IMR-90 (cell line): ENCODE data around the gene DLGAP4. TPM values are rescaled to one million over a fixed set of nuclear protein-coding genes. Genes with fewer than 3 reads are reported as not detected.

ENCODE experiments used
- ATAC-seq: fragments of 200-7000 bp; cut with Tn5 transposase; 2 replicates; pipeline ENCODE4 v1.9.1; 2020; ENCODE audit warnings: low read depth, mild to moderate bottlenecking, moderate library complexity
- BruUV-seq: library from RNA; stranded (reverse); fragments of 400-500 nt; replicated peaks from 2 replicates; lab custom pipeline; 2021; lab: Mats Ljungman, UMichigan
- CTCF ChIA-PET: fragments of 300-600 bp; formaldehyde crosslinking; extraction: SDS; loops from one replicate; lab custom pipeline; 2021; ENCODE audit warnings: antibody characterized with exemption; lab: Yijun Ruan, JAX
- POLR2A ChIA-PET: fragments of 300-600 bp; sonication (Branson Sonifier 250); formaldehyde crosslinking; loops from one replicate; lab custom pipeline; 2022; ENCODE audit warnings: antibody characterized with exemption; ENCODE audit not compliant: unreplicated experiment; lab: Charles Lee
- DNase-seq: peaks from one replicate; pipeline ENCODE4 v3.0.0; 2013
- H2AFZ ChIP-seq: replicated peaks from 2 replicates; pipeline ENCODE3; 2013; ENCODE audit warnings: low read length, mild to moderate bottlenecking; ENCODE audit not compliant: poor library complexity
- H2AK5ac ChIP-seq: 2 replicates; pipeline ENCODE4 v1.6.1; 2013; ENCODE audit warnings: low read depth, low read length, inconsistent platforms
- H2AK9ac ChIP-seq: replicated peaks from 2 replicates; pipeline ENCODE3; 2013; ENCODE audit warnings: mild to moderate bottlenecking, low read depth, low read length, moderate library complexity; ENCODE audit not compliant: poor library complexity
- H2BK120ac ChIP-seq: 2 replicates; pipeline ENCODE4 v1.6.1; 2013; ENCODE audit warnings: low read depth, low read length, inconsistent platforms
- H2BK15ac ChIP-seq: 3 replicates; pipeline ENCODE4 v1.6.1; 2013; ENCODE audit warnings: low read depth, low read length, inconsistent platforms
- H2BK20ac ChIP-seq: 2 replicates; pipeline ENCODE4 v1.6.1; 2013; ENCODE audit warnings: low read depth, mild to moderate bottlenecking, inconsistent platforms, low read length, moderate library complexity
- H2BK5ac ChIP-seq: 2 replicates; pipeline ENCODE4 v1.6.1; 2013; ENCODE audit warnings: mild to moderate bottlenecking, low read depth, low read length, inconsistent platforms; ENCODE audit not compliant: poor library complexity, severe bottlenecking
- H3K14ac ChIP-seq: replicated peaks from 2 replicates; pipeline ENCODE4 v1.6.1; 2013; ENCODE audit warnings: low read depth, low read length, inconsistent platforms
- H3K18ac ChIP-seq: 2 replicates; pipeline ENCODE4 v1.6.1; 2013; ENCODE audit warnings: low read depth, low read length, control low read depth
- H3K23ac ChIP-seq: 2 replicates; pipeline ENCODE4 v1.6.1; 2013; ENCODE audit warnings: low read depth, low read length, inconsistent platforms
- H3K27ac ChIP-seq: 2 replicates; pipeline ENCODE4 v1.5.1; 2013; ENCODE audit warnings: mild to moderate bottlenecking, control low read depth, low read length; ENCODE audit not compliant: insufficient read depth
- H3K27me3 ChIP-seq: 2 replicates; pipeline ENCODE4 v1.6.1; 2013; ENCODE audit warnings: low read length; ENCODE audit not compliant: control insufficient read depth, insufficient read depth
- H3K36me3 ChIP-seq: 2 replicates; pipeline ENCODE4 v1.6.1; 2013; ENCODE audit warnings: low read length, mixed read lengths; ENCODE audit not compliant: control insufficient read depth, insufficient read depth
- H3K4ac ChIP-seq: 2 replicates; pipeline ENCODE4 v1.6.1; 2013; ENCODE audit warnings: low read depth, low read length, inconsistent platforms
- H3K4me1 ChIP-seq: 2 replicates; pipeline ENCODE4 v1.6.1; 2013; ENCODE audit warnings: low read length, mixed read lengths; ENCODE audit not compliant: control insufficient read depth, insufficient read depth
- H3K4me2 ChIP-seq: 2 replicates; pipeline ENCODE4 v1.6.1; 2013; ENCODE audit warnings: low read depth, mild to moderate bottlenecking, control low read depth, low read length, moderate library complexity
- H3K4me3 ChIP-seq: 2 replicates; pipeline ENCODE4 v1.5.1; 2013; ENCODE audit warnings: low read depth, mild to moderate bottlenecking, control low read depth, low read length, moderate library complexity; ENCODE audit not compliant: insufficient read depth
- H3K56ac ChIP-seq: 2 replicates; pipeline ENCODE4 v1.6.1; 2013; ENCODE audit warnings: low read length, inconsistent platforms; ENCODE audit not compliant: insufficient read depth; ENCODE audit errors: extremely low read depth
- H3K79me1 ChIP-seq, 2 experiments: 2 replicates each; pipeline ENCODE4 v1.6.1; 2013; ENCODE audit warnings: low read length in 2 of 2, inconsistent platforms in 1 of 2, low read depth in 1 of 2
- H3K9ac ChIP-seq: 2 replicates; pipeline ENCODE4 v1.6.1; 2013; ENCODE audit warnings: low read depth, low read length, control low read depth
- H3K9me1 ChIP-seq: 2 replicates; pipeline ENCODE4 v1.6.1; 2013; ENCODE audit warnings: low read length, inconsistent platforms; ENCODE audit not compliant: insufficient read depth
- H3K9me3 ChIP-seq: 2 replicates; pipeline ENCODE4 v1.6.1; 2013; ENCODE audit warnings: low read length; ENCODE audit not compliant: control insufficient read depth, insufficient read depth
- H4K20me1 ChIP-seq: 2 replicates; pipeline ENCODE4 v1.6.1; 2013; ENCODE audit warnings: low read length, inconsistent platforms; ENCODE audit not compliant: insufficient read depth
- H4K5ac ChIP-seq: 2 replicates; pipeline ENCODE4 v1.6.1; 2013; ENCODE audit warnings: mild to moderate bottlenecking, low read depth, low read length, control low read depth
- H4K8ac ChIP-seq, 2 experiments: 2 replicates each; pipeline ENCODE4 v1.6.1; 2013; ENCODE audit warnings: low read depth in 2 of 2, low read length in 2 of 2, control low read depth in 1 of 2, inconsistent platforms in 1 of 2
- H4K91ac ChIP-seq: 2 replicates; pipeline ENCODE4 v1.6.1; 2013; ENCODE audit warnings: low read depth, low read length, inconsistent platforms; ENCODE audit not compliant: insufficient read depth
- BHLHE40 ChIP-seq: fragments of 150-350 bp; IDR thresholded peaks from 2 replicates; pipeline ENCODE4 v1.6.1; 2016; ENCODE audit warnings: mild to moderate bottlenecking, low read depth, low read length
- CEBPB ChIP-seq: IDR thresholded peaks from 2 replicates; pipeline ENCODE4 v1.6.1; 2012; ENCODE audit warnings: low read depth, low read length, improper control_type of control experiment
- FOS ChIP-seq: fragments of 150-350 bp; IDR thresholded peaks from 2 replicates; pipeline ENCODE4 v1.6.1; 2016; ENCODE audit warnings: low read depth, low read length
- MAFK ChIP-seq: IDR thresholded peaks from 2 replicates; pipeline ENCODE4 v1.6.1; 2012; ENCODE audit warnings: low read depth, low read length, improper control_type of control experiment
- MAZ ChIP-seq: IDR thresholded peaks from 2 replicates; pipeline ENCODE4 v1.6.1; 2012; ENCODE audit warnings: low read depth, mild to moderate bottlenecking, low read length, improper control_type of control experiment, moderate library complexity, borderline replicate concordance
- MXI1 ChIP-seq: IDR thresholded peaks from 2 replicates; pipeline ENCODE4 v1.6.1; 2012; ENCODE audit warnings: low read depth, mild to moderate bottlenecking, low read length, moderate library complexity, borderline replicate concordance
- NFE2L2 ChIP-seq: fragments of 150-350 bp; IDR thresholded peaks from 2 replicates; pipeline ENCODE4 v1.6.1; 2016; ENCODE audit warnings: low read depth, mild to moderate bottlenecking, low read length
- POLR2A ChIP-seq: IDR thresholded peaks from 2 replicates; pipeline ENCODE4 v1.6.1; 2012; ENCODE audit warnings: mild to moderate bottlenecking, low read depth, low read length
- RCOR1 ChIP-seq: IDR thresholded peaks from 2 replicates; pipeline ENCODE4 v1.6.1; 2012; ENCODE audit warnings: mild to moderate bottlenecking, low read length, improper control_type of control experiment; ENCODE audit not compliant: insufficient replicate concordance
- RFX5 ChIP-seq: IDR thresholded peaks from 2 replicates; pipeline ENCODE4 v1.8.0; 2012; ENCODE audit warnings: low read depth, mild to moderate bottlenecking, low read length, moderate library complexity
- SMC3 ChIP-seq: fragments of 150-350 bp; IDR thresholded peaks from 2 replicates; pipeline ENCODE4 v1.6.1; 2016; ENCODE audit warnings: low read depth, mild to moderate bottlenecking, antibody characterized with exemption, low read length, moderate library complexity
- WGBS, 2 experiments: methylation state at CpG; one replicate each; pipeline versions ENCODE4 v1.1.5 to v1.1.7; 2013; ENCODE audit warnings: missing lambda C conversion rate in 2 of 2; ENCODE audit not compliant: insufficient read length in 1 of 2; ENCODE audit errors: extremely low coverage in 2 of 2; 5-methylcytosine and 5-hydroxymethylcytosine counted together
- dilution Hi-C: fragments of 300-500 bp; cut with HindIII; formaldehyde crosslinking; loops from one replicate; pipeline ENCODE4 v1.14.3; 2018; ENCODE audit warnings: low sequenced_read_pairs; ENCODE audit not compliant: unreplicated experiment
- in situ Hi-C: fragments of 300-500 bp; cut with MboI; formaldehyde crosslinking; loops from 3 replicates; pipeline ENCODE4 v1.14.3; 2019; ENCODE audit warnings: low sequenced_read_pairs, inconsistent platforms, mixed read lengths
- intact Hi-C: fragments of 100-400 bp; cut with micrococcal nuclease; formaldehyde crosslinking; loops from 2 replicates; pipeline ENCODE4 v1.10.0; 2022
- polyA plus RNA-seq, 3 experiments: library from polyadenylated mRNA; depleted of rRNA; stranded (reverse); fragments of >200 nt; gene quantifications; 2 replicates each; pipeline ENCODE4 v1.2.3, GENCODE V29; 2012; ENCODE audit warnings: low replicate concordance in 1 of 3
- total RNA-seq: library from RNA; depleted of rRNA; stranded (reverse); fragments of >200 nt; gene quantifications from 2 replicates; pipeline ENCODE4 v1.2.3, GENCODE V29; 2012
- TF ChIP-seq, protein P1 (sequence below): fragments of 150-350 bp; IDR thresholded peaks from 2 replicates; pipeline ENCODE4 v1.6.1; 2016; ENCODE audit warnings: low read depth, mild to moderate bottlenecking, low read length, moderate library complexity, borderline replicate concordance
- TF ChIP-seq, protein P2 (sequence below): fragments of 150-350 bp; IDR thresholded peaks from 2 replicates; pipeline ENCODE4 v1.6.1; 2017; ENCODE audit warnings: mild to moderate bottlenecking, antibody characterized with exemption, low read length, low read depth
- TF ChIP-seq, protein P3 (sequence below): conservative IDR thresholded peaks from 2 replicates; pipeline ENCODE4 v1.5.1; 2012; ENCODE audit warnings: mild to moderate bottlenecking, low read depth, low read length, improper control_type of control experiment

The DLGAP4 gene
- total and polyA plus RNA-seq, 2 of the 4 experiments (the other 2 are of a cell fraction): 32.3 to 73.2 TPM

GRCh38 chr20:36468149-36469000 is 162.2 kb downstream of the DLGAP4 start:
- peaks cover 2 to 82% of the 10 kb centered on the region in 2 experiments; a peak in 3 of 4 replicates for H3K79me1 ChIP-seq
- no peak overlapping the region; the same call in 1 of the 2 replicates for H3K27ac ChIP-seq
- POLR2A ChIA-PET: no interaction called here
- intact Hi-C loops: no loop called here
- no peak overlapping the region for H2BK120ac ChIP-seq
- no peak overlapping the region for H4K5ac ChIP-seq
- no peak for DNase-seq
- no peak overlapping the region for H2AK9ac ChIP-seq
- H3K18ac ChIP-seq: no peak overlapping the region
- no peak overlapping the region for H3K9ac ChIP-seq
- no peak overlapping the region for H2BK5ac ChIP-seq
- no peaks in the 10 kb centered on the region for H3K9me3 ChIP-seq
- H4K91ac ChIP-seq: no peak overlapping the region
- no peak; the same call in 1 of the 2 replicates for ATAC-seq
- H3K4ac ChIP-seq: no peak overlapping the region
- H3K4me3 ChIP-seq: no peak overlapping the region
- no peak overlapping the region for H3K56ac ChIP-seq
- peak overlapping the region; percentile 17; the same call in 1 of the 2 replicates for H2AK5ac ChIP-seq
- H2BK20ac ChIP-seq: no peak overlapping the region
- no peak overlapping the region for H3K4me2 ChIP-seq
- CTCF ChIA-PET: no interaction called here
- peaks cover 61% of the 10 kb centered on the region for H3K9me1 ChIP-seq
- 83% methylated on average over 1 of the region's 10 CpGs; no CpG with 5 or more reads in 1 of the 2 experiments for WGBS, 2 experiments
- H2AFZ ChIP-seq: no peak overlapping the region
- no peak overlapping the region for H2BK15ac ChIP-seq
- H3K27me3 ChIP-seq: no peaks in the 10 kb centered on the region
- no peak overlapping the region for H4K8ac ChIP-seq
- peaks cover 9% of the 10 kb centered on the region; the same call in 1 of the 2 replicates for H3K36me3 ChIP-seq
- peak overlapping the region; percentile 34; the same call in 1 of the 2 replicates for H3K23ac ChIP-seq
- dilution Hi-C loops: no loop called here
- no TSS peak for BruUV-seq
- H3K14ac ChIP-seq: no peak overlapping the region
- peaks cover 50% of the 10 kb centered on the region for H3K4me1 ChIP-seq
- in situ Hi-C loops: no loop called here
- H4K20me1 ChIP-seq: peaks cover 100% of the 10 kb centered on the region
- TF ChIP-seq MAZ (no peak), BHLHE40 (no peak), NFE2L2 (no peak), CEBPB (no peak), SMC3 (no peak), MXI1 (no peak), MAFK (no peak), RFX5 (no peak), FOS (no peak), RCOR1 (no peak), POLR2A (no peak)
- TF ChIP-seq, protein P1, sequence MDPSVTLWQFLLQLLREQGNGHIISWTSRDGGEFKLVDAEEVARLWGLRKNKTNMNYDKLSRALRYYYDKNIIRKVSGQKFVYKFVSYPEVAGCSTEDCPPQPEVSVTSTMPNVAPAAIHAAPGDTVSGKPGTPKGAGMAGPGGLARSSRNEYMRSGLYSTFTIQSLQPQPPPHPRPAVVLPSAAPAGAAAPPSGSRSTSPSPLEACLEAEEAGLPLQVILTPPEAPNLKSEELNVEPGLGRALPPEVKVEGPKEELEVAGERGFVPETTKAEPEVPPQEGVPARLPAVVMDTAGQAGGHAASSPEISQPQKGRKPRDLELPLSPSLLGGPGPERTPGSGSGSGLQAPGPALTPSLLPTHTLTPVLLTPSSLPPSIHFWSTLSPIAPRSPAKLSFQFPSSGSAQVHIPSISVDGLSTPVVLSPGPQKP: no peak
- TF ChIP-seq, protein P2, sequence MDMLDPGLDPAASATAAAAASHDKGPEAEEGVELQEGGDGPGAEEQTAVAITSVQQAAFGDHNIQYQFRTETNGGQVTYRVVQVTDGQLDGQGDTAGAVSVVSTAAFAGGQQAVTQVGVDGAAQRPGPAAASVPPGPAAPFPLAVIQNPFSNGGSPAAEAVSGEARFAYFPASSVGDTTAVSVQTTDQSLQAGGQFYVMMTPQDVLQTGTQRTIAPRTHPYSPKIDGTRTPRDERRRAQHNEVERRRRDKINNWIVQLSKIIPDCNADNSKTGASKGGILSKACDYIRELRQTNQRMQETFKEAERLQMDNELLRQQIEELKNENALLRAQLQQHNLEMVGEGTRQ: no peak
- TF ChIP-seq, protein P3, sequence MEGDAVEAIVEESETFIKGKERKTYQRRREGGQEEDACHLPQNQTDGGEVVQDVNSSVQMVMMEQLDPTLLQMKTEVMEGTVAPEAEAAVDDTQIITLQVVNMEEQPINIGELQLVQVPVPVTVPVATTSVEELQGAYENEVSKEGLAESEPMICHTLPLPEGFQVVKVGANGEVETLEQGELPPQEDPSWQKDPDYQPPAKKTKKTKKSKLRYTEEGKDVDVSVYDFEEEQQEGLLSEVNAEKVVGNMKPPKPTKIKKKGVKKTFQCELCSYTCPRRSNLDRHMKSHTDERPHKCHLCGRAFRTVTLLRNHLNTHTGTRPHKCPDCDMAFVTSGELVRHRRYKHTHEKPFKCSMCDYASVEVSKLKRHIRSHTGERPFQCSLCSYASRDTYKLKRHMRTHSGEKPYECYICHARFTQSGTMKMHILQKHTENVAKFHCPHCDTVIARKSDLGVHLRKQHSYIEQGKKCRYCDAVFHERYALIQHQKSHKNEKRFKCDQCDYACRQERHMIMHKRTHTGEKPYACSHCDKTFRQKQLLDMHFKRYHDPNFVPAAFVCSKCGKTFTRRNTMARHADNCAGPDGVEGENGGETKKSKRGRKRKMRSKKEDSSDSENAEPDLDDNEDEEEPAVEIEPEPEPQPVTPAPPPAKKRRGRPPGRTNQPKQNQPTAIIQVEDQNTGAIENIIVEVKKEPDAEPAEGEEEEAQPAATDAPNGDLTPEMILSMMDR: no peak
